Measurements from ENCODE around the gene FLNC.

The FLNC gene

DNA sequence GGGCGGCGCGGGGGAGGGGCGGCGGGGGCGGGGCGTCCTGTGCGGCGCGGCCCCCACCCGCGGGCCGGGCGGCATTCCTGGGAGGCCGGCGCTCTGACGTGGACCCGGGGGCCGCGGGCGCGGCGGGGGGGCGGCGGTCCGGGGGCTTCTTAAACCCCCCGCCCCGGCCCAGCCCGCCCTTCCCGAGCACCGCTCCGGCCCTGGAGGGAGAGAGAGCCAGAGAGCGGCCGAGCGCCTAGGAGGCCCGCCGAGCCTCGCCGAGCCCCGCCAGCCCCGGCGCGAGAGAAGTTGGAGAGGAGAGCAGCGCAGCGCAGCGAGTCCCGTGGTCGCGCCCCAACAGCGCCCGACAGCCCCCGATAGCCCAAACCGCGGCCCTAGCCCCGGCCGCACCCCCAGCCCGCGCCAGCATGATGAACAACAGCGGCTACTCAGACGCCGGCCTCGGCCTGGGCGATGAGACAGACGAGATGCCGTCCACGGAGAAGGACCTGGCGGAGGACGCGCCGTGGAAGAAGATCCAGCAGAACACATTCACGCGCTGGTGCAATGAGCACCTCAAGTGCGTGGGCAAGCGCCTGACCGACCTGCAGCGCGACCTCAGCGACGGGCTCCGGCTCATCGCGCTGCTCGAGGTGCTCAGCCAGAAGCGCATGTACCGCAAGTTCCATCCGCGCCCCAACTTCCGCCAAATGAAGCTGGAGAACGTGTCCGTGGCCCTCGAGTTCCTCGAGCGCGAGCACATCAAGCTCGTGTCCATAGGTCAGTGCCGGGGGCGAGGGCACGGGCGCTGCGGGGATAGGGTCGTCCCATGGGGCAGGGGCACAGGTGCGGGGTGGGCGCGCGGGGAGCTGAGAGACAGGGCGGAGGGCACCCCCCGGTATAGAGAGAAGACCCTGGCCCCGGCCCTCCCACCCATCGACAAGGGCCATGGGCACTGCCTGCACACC lies at the start of gene FLNC:
Gene FLNC (plus strand): TSS at position 176 of the 947 bp plus-strand sequence. CDS start 232 bp downstream, at position 408.
- no peak for DNase-seq (ENCODE audit: low read depth in 2 of 2)

DNA sequence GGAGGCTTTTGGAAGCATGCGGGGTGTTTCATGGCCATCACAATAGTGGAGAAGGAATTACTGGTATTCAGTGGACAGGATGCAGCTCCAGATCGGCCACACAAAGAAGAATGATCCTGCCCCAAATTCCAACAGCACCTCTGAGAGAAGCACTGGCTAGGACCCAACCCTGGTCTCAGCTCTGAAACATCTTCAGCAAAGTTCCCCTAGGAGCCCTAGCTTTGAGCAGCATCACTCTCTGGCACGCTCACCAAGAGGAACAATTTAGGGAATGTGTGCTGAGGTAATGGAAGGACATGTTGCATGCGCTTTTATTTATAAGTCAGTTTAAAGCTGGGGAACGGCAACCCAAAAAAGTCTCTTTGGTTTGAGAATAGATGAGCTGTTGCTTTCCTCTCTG lies 49.1 kb upstream of the FLNC start:
- no peak for DNase-seq (ENCODE audit: low read depth in 2 of 2)

DNA sequence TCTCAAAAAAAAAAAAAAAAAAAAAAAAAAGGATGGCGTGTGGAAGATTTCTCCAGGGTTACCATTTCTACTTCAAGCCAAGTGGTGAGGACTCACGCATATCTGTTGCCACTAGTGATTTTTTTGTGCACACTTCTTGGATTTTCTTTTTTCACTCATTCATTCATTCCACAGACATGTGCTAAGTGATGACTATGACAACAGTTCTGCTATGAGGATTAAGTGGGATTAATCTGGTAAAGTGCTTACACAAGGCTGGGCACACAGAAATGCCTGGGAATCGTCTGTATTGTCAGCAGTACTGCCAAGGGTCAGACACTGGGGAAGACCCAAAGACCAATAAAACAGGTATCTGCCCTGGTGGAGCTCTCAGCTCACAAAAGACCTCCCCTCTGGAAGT lies 48.4 kb upstream of the FLNC start:
- no peak for DNase-seq (ENCODE audit: low read depth in 2 of 2)

GRCh38 chr7:128783143-128783861 lies 46.9 kb upstream of the FLNC start:
- DNase-seq (ENCODE audit: low read depth in 2 of 2) = no peak

DNA sequence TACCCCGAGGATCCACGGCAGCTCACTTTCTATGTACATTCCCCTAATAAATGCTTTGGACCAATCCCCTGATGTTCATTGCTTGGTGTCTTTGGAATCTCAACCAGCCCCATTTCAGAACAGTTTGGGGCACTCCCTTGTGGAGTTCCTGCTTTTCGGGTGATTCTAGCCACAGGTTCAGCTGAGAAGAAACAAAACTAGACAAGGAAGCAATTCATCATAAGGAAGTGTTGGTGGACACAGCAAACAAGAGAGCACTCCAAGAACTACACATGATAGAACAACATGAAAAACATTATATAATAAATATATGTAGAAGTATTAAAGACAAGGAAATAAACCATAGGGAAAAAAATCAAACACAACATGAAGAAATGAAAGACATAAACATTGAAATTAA lies 44.5 kb upstream of the FLNC start:
- DNase-seq (ENCODE audit: low read depth in 2 of 2) = no peak

- no peak for DNase-seq (ENCODE audit: low read depth in 2 of 2)
Observed at GRCh38 chr7:128788446-128789412, 41.5 kb upstream of the FLNC start.

GRCh38 chr7:128790315-128791041 lies 39.7 kb upstream of the FLNC start:
- DNase-seq (ENCODE audit: low read depth in 2 of 2) = no peak

GRCh38 chr7:128791121-128791971 lies 38.9 kb upstream of the FLNC start, which contains the start of gene CCDC136:
Gene CCDC136 (plus strand): TSS chr7:128791968. CDS start chr7:128792412, 444 bp downstream.
- peak; percentile 50 to 62 for DNase-seq (ENCODE audit: low read depth in 2 of 2)

DNA sequence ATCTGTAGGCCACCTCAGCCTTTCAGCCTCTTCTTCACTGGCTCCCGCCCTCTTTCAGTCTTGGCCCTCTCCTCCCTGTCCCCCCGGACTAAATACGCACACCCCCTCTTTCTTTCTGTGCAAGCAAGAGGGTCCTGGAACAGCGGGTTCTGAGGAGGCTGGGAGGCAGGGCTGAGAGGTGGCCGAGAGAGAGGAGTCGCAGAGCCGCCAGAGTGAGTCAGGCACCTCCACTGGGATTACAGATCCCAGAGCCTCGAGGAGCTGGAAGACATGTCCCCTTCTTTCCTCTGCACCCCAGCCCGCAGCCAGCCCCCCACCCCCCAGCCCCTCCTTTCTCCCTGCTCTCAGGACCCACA lies 38.3 kb upstream of the FLNC start:
- no peak for DNase-seq (ENCODE audit: low read depth in 2 of 2)

DNA sequence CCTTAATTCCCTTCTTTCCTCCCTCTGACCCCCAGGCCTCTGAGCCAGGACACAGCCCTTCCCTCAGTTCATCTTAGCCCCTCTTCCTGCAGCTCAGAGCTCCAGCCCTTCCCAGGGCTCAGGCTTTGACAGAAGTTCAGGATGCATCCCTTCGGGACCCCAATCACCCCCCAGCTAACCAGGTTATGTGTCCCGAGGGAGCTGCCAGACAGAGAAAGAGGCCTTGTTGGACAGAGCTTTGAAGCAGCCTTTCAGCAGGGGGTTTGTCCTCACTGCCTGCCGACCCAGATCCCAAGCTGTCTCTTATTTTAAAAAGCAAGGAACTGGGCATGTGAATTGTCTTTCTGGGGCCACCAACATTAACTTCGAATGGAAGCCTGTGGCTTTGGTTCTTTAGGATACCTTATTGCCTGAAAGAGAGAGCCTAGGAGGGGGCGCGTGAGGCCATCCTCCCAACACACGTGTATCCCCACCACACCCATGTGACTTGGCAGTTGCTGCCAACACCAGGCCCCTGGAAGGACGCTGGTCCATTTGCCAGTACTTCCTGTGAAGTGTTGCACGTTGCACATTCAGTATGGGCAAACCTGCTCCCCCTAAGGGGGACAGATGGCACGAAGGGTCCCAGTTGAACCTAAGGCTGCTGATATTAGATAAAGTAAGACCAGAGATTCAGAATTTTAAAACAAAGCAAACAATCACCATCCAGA lies 37.6 kb upstream of the FLNC start:
- DNase-seq (ENCODE audit: low read depth in 2 of 2) = no peak

DNA sequence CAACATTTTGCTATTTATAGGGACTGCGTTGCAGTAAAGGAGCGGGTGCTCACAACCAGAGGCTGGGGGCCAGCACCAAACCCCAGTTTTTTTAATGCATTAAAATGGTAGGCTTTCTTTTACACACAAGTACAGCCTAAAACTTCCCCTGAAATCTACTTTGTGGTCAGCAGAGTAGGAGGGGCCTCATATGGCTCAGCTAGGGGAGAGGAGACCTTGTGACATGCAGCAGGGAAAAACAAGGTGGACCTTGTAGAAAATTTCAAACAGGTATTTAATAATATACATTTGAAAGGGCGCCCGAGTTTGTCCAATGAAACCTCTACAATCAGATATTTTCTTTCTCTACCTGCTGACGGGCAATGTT lies 37.0 kb upstream of the FLNC start:
- DNase-seq (ENCODE audit: low read depth in 2 of 2) = no peak

GRCh38 chr7:128794020-128794419 lies 36.2 kb upstream of the FLNC start:
- DNase-seq (ENCODE audit: low read depth in 2 of 2) = no peak

- DNase-seq (ENCODE audit: low read depth in 2 of 2) = no peak
Observed at GRCh38 chr7:128794436-128794835, 35.8 kb upstream of the FLNC start.

GRCh38 chr7:128795129-128795528 lies 35.1 kb upstream of the FLNC start:
- no peak for DNase-seq (ENCODE audit: low read depth in 2 of 2)

- DNase-seq (ENCODE audit: low read depth in 2 of 2) = no peak
Observed at GRCh38 chr7:128796327-128796726, 33.9 kb upstream of the FLNC start.

DNA sequence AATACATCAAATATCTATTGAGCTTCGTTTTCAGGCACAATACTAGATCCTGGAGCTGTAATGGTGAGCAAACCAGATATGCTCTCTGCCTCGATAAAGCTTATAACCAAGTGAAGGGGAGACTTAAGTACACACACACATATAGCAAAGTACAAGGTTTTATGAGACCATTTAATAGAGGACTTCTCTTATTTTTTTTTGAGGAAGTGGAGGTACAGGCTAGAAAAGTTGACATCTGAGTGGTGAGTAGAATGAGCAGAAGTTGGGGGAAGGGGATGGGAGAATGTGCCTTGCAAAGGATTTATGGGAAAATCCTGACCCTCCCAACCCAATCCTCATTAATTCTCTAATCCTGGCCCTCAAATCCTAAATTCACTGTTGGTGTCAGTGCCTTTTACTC lies 30.8 kb upstream of the FLNC start:
- DNase-seq (ENCODE audit: low read depth in 2 of 2) = no peak

DNA sequence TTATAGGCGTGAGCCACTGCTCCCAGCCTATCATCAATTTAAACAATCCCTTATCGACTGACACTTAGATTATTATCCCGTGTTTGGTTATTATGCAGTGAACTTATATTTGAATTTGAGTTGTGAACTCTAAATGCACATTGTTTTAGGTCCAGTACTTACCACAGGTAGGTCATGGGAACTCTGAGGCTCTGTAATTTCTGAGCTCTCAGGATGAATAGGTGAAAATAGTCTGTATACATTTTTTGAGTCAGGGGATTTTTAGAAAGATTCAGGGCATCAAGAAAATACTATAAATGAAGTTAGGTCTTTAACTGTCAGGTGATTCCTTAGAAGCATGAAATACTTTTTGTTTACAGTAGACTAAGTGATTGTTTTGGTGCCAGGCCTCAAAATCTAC lies 29.6 kb upstream of the FLNC start:
- DNase-seq (ENCODE audit: low read depth in 2 of 2) = no peak

- no peak for DNase-seq (ENCODE audit: low read depth in 2 of 2)
Observed at GRCh38 chr7:128801003-128801402, 29.2 kb upstream of the FLNC start.

GRCh38 chr7:128801667-128802418 lies 28.4 kb upstream of the FLNC start:
- DNase-seq (ENCODE audit: low read depth in 2 of 2) = no peak
